Lower leg skin (tissue), 4 donors: ENCODE measurements around the gene PROSER2. TPM values are rescaled to one million over a fixed set of nuclear protein-coding genes. Genes with fewer than 3 reads are reported as not detected.
"Not testable (repeated sequence)": the region's sequence is repeated elsewhere in the genome, so short reads cannot be mapped to it uniquely, and the experiment has no call there.

Source experiments
- DNase-seq, 2 donors: peaks; one replicate each; pipeline ENCODE4 v3.0.0-alpha.2; 2019; ENCODE audit warnings: low spot score in 2 of 2
- H3K4me3 ChIP-seq: fragments of 200-600 bp; sonication (generic); 2 replicates; pipeline ENCODE4 v1.5.1; 2017; ENCODE audit warnings: mild to moderate bottlenecking, low read depth; ENCODE audit not compliant: poor library complexity, severe bottlenecking
- POLR2A ChIP-seq, 2 donors: fragments of 450-650 bp; IDR thresholded peaks; one replicate each; pipeline ENCODE4 v1.6.1; 2016 to 2017; ENCODE audit warnings: antibody characterized with exemption in 2 of 2, mild to moderate bottlenecking in 1 of 2, moderate library complexity in 1 of 2
- WGBS, 2 donors: methylation state at CpG; one replicate each; pipeline ENCODE4 v1.1.5; 2018; 5-methylcytosine and 5-hydroxymethylcytosine counted together
- intact Hi-C: fragments of 100-400 bp; cut with DNase I; formaldehyde crosslinking; loops from one replicate; pipeline ENCODE4 v1.15.0; 2023; ENCODE audit warnings: low total_unique reads
- total RNA-seq, 4 donors: library from RNA; depleted of rRNA; stranded (reverse); fragments of >200 nt; gene quantifications; one replicate each; pipeline ENCODE4 v1.1.0, GENCODE V29; 2016
- TF ChIP-seq, protein P1 (sequence below), 3 donors: fragments of 450-650 bp; IDR thresholded peaks; one replicate each; pipeline ENCODE4 v1.5.1; 2016; ENCODE audit warnings: antibody characterized with exemption in 3 of 3, mild to moderate bottlenecking in 3 of 3, moderate library complexity in 2 of 3

Gene PROSER2
- total RNA-seq, 4 donors from 2014 or later: 5.6 to 14.7 (median 9.1) TPM

DNA sequence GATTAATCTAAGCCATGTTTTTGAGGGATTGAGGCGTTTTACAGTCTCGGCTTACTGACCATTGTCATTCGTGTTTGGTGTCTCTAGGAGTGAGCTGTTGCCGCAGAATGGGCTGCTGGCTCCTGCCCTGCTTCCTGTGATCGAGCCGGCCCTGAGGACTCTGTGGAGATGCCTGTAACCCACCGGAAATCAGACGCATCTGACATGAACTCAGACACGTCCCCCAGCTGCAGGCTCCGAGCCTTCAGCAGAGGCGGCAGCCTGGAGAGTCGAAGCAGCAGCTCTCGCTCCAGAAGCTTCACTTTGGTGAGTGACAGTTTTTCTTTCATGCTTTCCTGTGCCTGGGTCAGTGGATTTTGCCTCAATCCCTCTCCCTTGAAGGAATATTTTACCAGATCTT is 28.8 kb downstream of the PROSER2 start:
- WGBS, 2 donors: 91 to 93% methylated on average over 13 of the region's 13 CpGs
- intact Hi-C loops: no loop called here
- DNase-seq: no peak
- no peak overlapping the region for H3K4me3 ChIP-seq
- TF ChIP-seq, protein P1, sequence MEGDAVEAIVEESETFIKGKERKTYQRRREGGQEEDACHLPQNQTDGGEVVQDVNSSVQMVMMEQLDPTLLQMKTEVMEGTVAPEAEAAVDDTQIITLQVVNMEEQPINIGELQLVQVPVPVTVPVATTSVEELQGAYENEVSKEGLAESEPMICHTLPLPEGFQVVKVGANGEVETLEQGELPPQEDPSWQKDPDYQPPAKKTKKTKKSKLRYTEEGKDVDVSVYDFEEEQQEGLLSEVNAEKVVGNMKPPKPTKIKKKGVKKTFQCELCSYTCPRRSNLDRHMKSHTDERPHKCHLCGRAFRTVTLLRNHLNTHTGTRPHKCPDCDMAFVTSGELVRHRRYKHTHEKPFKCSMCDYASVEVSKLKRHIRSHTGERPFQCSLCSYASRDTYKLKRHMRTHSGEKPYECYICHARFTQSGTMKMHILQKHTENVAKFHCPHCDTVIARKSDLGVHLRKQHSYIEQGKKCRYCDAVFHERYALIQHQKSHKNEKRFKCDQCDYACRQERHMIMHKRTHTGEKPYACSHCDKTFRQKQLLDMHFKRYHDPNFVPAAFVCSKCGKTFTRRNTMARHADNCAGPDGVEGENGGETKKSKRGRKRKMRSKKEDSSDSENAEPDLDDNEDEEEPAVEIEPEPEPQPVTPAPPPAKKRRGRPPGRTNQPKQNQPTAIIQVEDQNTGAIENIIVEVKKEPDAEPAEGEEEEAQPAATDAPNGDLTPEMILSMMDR (IDR thresholded peaks at IDR 0.05): no peak
- no peak for TF ChIP-seq POLR2A (IDR thresholded peaks at IDR 0.05)

DNA sequence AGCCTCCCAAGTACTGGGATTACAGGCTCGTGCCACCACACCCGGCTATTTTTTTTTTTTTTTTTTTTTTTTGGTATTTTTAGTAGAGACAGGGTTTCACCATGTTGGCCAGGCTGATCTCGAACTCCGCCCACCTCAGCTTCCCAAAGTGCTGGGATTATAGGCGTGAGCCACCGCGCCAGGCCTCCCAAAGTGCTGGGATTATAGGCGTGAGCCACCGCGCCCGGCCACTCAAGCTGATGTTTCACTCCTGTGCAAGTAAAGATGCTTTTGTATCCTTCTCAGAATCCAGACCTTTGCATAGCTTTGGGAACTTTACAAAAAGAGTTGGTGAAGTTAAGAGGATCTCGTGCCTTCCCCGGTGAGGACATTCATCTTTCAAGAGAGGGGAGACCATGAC is 29.5 kb downstream of the PROSER2 start:
- H3K4me3 ChIP-seq, intact Hi-C loops, DNase-seq: not testable (repeated sequence)
- 97 to 99% methylated on average over 13 of the region's 13 CpGs for WGBS, 2 donors

DNA sequence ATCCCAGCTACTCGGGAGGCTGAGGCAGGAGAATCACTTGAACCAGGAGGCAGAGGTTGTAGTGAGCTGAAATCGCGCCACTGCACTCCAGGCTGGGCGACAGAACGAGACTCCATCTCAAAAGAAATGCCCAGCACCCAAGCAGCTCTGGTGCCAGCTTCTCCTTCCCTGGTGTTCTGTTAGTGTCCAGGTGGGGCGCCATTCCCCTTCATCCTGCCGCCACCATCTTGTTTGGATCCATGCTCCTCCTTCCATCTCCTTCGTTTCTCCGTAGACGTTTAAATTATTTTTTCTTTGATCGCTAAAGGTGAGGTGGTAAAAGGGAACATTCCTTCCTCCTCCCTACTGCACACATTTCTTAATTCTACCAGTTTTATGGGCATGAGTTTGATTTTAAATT is 30.3 kb downstream of the PROSER2 start:
- DNase-seq: no peak
- intact Hi-C loops: no loop called here
- TF ChIP-seq POLR2A (IDR thresholded peaks at IDR 0.05): no peak
- TF ChIP-seq, protein P1 (IDR thresholded peaks at IDR 0.05): no peak
- H3K4me3 ChIP-seq: no peak overlapping the region
- 93 to 95% methylated on average over 11 of the region's 11 CpGs for WGBS, 2 donors

DNA sequence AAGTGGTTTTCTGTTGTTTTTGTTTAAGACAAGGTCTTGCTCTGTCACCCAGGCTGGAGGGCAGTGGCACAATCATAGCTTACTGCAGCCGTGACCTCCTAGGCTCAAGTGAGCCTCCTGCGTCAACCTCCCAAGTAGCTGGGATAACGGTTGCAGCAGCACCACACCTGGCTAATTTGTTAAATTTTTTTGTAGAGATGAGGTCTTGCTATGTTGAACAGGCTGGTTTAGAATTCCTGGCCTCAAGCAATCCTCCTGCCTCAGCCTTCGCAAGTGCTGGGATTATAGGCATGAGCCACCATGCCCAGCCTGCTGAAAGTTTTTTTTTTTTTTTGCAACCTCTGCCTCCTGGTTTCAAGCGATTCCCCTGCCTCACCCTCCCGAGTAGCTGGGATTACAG is 31.1 kb downstream of the PROSER2 start:
- WGBS, 2 donors: 89 to 93% methylated on average over 6 of the region's 6 CpGs
- intact Hi-C loops: no loop called here

DNA sequence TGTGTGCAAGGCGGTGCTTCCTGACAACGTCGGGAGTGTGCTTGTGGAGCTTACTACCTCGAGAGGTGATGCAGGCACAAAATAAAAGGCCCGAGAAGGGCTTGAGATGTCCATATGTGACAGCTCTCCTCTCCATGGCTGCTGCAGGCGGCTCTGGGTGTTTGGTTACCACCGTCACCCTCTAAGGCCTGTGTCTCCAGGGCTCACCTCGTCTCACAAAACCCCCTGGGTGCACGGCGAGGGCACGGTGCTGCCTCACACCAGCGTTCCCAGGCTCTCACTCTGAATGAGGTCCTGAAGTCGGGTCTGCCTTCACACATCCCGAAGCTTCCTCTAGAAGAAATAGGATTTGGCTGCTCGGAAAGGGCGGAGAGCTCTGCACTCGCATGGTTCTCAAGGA is 32.9 kb downstream of the PROSER2 start:
- TF ChIP-seq, protein P1 (IDR thresholded peaks at IDR 0.05): no peak
- TF ChIP-seq POLR2A (IDR thresholded peaks at IDR 0.05): no peak
- 84 to 90% methylated on average over 17 of the region's 17 CpGs for WGBS, 2 donors

More for the DNA sequence above, 31.1 kb downstream of the PROSER2 start:
- TF ChIP-seq, protein P1 (IDR thresholded peaks at IDR 0.05): no peak
- TF ChIP-seq POLR2A (IDR thresholded peaks at IDR 0.05): no peak
- DNase-seq: no peak
- no peak overlapping the region for H3K4me3 ChIP-seq

DNA sequence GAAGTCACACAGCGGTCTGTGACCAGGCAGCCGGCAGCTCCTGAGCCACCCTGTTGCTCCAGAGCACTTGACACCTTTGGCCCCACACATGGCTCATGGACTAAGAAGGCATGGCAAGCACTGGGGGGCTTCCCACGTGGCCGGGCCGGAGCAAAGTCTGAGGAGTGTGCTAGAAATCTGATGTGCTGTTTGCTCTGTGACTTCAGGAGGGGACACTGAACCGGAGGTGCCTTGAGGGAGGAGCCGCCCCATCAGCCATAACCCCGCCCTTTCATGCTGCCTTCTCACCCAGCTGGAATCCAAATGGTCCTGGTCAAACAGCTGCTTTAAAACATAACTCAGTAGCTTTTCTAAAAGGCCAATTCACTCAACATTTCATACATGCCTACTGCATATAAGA is 33.5 kb downstream of the PROSER2 start:
- no peak overlapping the region for H3K4me3 ChIP-seq
- no peak for TF ChIP-seq POLR2A (IDR thresholded peaks at IDR 0.05)
- TF ChIP-seq, protein P1 (IDR thresholded peaks at IDR 0.05): no peak
- no peak for DNase-seq
- intact Hi-C loops: no loop called here
- 77 to 79% methylated on average over 8 of the region's 8 CpGs for WGBS, 2 donors

More for the DNA sequence above, 32.9 kb downstream of the PROSER2 start:
- H3K4me3 ChIP-seq: no peak overlapping the region
- intact Hi-C loops: no loop called here
- DNase-seq: no peak
